Endodermal cell (in vitro differentiated cells): ENCODE data around the gene ETV6. TPM values are rescaled to one million over a fixed set of nuclear protein-coding genes. Genes with fewer than 3 reads are reported as not detected.

Experiments
- DNase-seq: peaks from one replicate; pipeline ENCODE4 v3.0.0-alpha.2; 2017
- H3K27ac ChIP-seq: 2 replicates; pipeline ENCODE4 v1.5.1; 2013; ENCODE audit warnings: mild to moderate bottlenecking, low read depth, low read length, moderate library complexity
- H3K27me3 ChIP-seq: 2 replicates; pipeline ENCODE4 v1.6.1; 2013; ENCODE audit warnings: mild to moderate bottlenecking, low read length, moderate library complexity; ENCODE audit not compliant: insufficient read depth, control insufficient read depth, poor library complexity, severe bottlenecking
- H3K36me3 ChIP-seq: 2 replicates; pipeline ENCODE4 v1.7.0; 2013; ENCODE audit warnings: mild to moderate bottlenecking, low read length, moderate library complexity; ENCODE audit not compliant: control insufficient read depth, insufficient read depth
- H3K4me1 ChIP-seq: one replicate; pipeline ENCODE4 v1.7.0; 2013; ENCODE audit warnings: low read length; ENCODE audit not compliant: control insufficient read depth, insufficient read depth
- H3K4me3 ChIP-seq: 2 replicates; pipeline ENCODE4 v1.5.1; 2013; ENCODE audit warnings: mild to moderate bottlenecking, low read length, moderate library complexity
- H3K9ac ChIP-seq: 2 replicates; pipeline ENCODE4 v1.6.1; 2013; ENCODE audit warnings: mild to moderate bottlenecking, low read length, moderate library complexity; ENCODE audit not compliant: poor library complexity, severe bottlenecking; ENCODE audit errors: extremely low read depth
- H3K9me3 ChIP-seq: 2 replicates; pipeline ENCODE4 v1.6.1; 2013; ENCODE audit warnings: mild to moderate bottlenecking, low read length, moderate library complexity; ENCODE audit not compliant: control insufficient read depth
- H3K27ac Mint-ChIP-seq: 2 replicates; pipeline ENCODE4 v1.8.0; 2020; ENCODE audit warnings: mixed read lengths
- H3K27me3 Mint-ChIP-seq: 2 replicates; pipeline ENCODE4 v1.8.0; 2021; ENCODE audit warnings: mild to moderate bottlenecking, mixed read lengths; ENCODE audit not compliant: insufficient read depth
- H3K36me3 Mint-ChIP-seq: 2 replicates; pipeline ENCODE4 v1.8.0; 2020; ENCODE audit warnings: low read depth, mixed read lengths
- H3K4me1 Mint-ChIP-seq: 2 replicates; pipeline ENCODE4 v1.8.0; 2020; ENCODE audit warnings: mixed read lengths
- H3K4me3 Mint-ChIP-seq: 2 replicates; pipeline ENCODE4 v1.8.0; 2020; ENCODE audit warnings: mild to moderate bottlenecking, moderate library complexity, mixed read lengths
- H3K9me3 Mint-ChIP-seq: 2 replicates; pipeline ENCODE4 v1.8.0; 2020; ENCODE audit warnings: mild to moderate bottlenecking, mixed read lengths
- WGBS, 2 experiments: methylation state at CpG; one replicate each; pipeline versions ENCODE4 v1.1.5 to v1.1.7; 2013; ENCODE audit warnings: missing lambda C conversion rate in 2 of 2, mixed read lengths in 1 of 2; ENCODE audit not compliant: insufficient coverage in 1 of 2, insufficient read length in 1 of 2; 5-methylcytosine and 5-hydroxymethylcytosine counted together
- total RNA-seq, 2 donors: library from RNA; stranded (reverse); fragmentation: NEBNext Ultra II Directional in 1 of 2; extraction: Animal tissue kit (Norgen Biotek cat#: 25700) in 1 of 2; gene quantifications; 2 replicates in 1 of 2; 3 replicates in 1 of 2; pipeline ENCODE4 v1.2.1, GENCODE V29; 2021
- TF ChIP-seq, protein P1 (sequence below): fragments of 200-600 bp; sonication (generic); conservative IDR thresholded peaks from 2 replicates; pipeline ENCODE4 v1.5.0; 2021; ENCODE audit warnings: antibody characterized with exemption, mild to moderate bottlenecking

Gene ETV6
- total RNA-seq, 2 donors from 2014 or later, result 9.3 to 22.1 TPM

- Mint-ChIP-seq H3K4me3 (no peak overlapping the region), H3K4me1 (peaks cover 16% of the 10 kb centered on the region), H3K9me3 (no peaks in the 10 kb centered on the region), H3K36me3 (peaks cover 13% of the 10 kb centered on the region), H3K27me3 (no peaks in the 10 kb centered on the region), H3K27ac (no peak overlapping the region)
- TF ChIP-seq, protein P1, sequence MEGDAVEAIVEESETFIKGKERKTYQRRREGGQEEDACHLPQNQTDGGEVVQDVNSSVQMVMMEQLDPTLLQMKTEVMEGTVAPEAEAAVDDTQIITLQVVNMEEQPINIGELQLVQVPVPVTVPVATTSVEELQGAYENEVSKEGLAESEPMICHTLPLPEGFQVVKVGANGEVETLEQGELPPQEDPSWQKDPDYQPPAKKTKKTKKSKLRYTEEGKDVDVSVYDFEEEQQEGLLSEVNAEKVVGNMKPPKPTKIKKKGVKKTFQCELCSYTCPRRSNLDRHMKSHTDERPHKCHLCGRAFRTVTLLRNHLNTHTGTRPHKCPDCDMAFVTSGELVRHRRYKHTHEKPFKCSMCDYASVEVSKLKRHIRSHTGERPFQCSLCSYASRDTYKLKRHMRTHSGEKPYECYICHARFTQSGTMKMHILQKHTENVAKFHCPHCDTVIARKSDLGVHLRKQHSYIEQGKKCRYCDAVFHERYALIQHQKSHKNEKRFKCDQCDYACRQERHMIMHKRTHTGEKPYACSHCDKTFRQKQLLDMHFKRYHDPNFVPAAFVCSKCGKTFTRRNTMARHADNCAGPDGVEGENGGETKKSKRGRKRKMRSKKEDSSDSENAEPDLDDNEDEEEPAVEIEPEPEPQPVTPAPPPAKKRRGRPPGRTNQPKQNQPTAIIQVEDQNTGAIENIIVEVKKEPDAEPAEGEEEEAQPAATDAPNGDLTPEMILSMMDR, result no peak
- Histone ChIP-seq H3K27me3 (no peaks in the 10 kb centered on the region), H3K9me3 (no peaks in the 10 kb centered on the region), H3K4me1 (peaks cover 4% of the 10 kb centered on the region), H3K36me3 (peaks cover 5% of the 10 kb centered on the region), H3K4me3 (no peak overlapping the region), H3K27ac (no peak overlapping the region), H3K9ac (no peak overlapping the region)
- WGBS, 2 experiments, result 83 to 91% methylated on average over 1 to 4 of the region's 4 CpGs
- no peak for DNase-seq
Measured at GRCh38 chr12:11846488-11846887, 197.0 kb downstream of the ETV6 start.

- Histone ChIP-seq H3K9ac (no peak overlapping the region), H3K36me3 (peaks cover 5% of the 10 kb centered on the region), H3K4me1 (peaks cover 5% of the 10 kb centered on the region), H3K4me3 (no peak overlapping the region), H3K27me3 (no peaks in the 10 kb centered on the region), H3K9me3 (no peaks in the 10 kb centered on the region), H3K27ac (no peak overlapping the region)
- Mint-ChIP-seq H3K9me3 (no peaks in the 10 kb centered on the region), H3K27ac (no peak overlapping the region), H3K4me1 (peaks cover 26% of the 10 kb centered on the region), H3K36me3 (peaks cover 6% of the 10 kb centered on the region), H3K4me3 (no peak overlapping the region), H3K27me3 (no peaks in the 10 kb centered on the region)
- TF ChIP-seq, protein P1, result no peak
- 89 to 93% methylated on average over 1 of the region's 1 CpG for WGBS, 2 experiments
- DNase-seq, result peak; percentile 55
Measured at GRCh38 chr12:11847539-11847938, 198.1 kb downstream of the ETV6 start.

- Histone ChIP-seq H3K4me3 (no peak overlapping the region), H3K9ac (no peak overlapping the region), H3K27me3 (no peaks in the 10 kb centered on the region), H3K27ac (no peak overlapping the region), H3K36me3 (peaks cover 12% of the 10 kb centered on the region), H3K4me1 (peaks cover 5% of the 10 kb centered on the region), H3K9me3 (no peaks in the 10 kb centered on the region)
- peaks cover 30% of the 10 kb centered on the region for H3K4me1 Mint-ChIP-seq
- TF ChIP-seq, protein P1, result no peak
- WGBS, 2 experiments, result 86 to 94% methylated on average over 12 to 19 of the region's 19 CpGs
- no peak overlapping the region for H3K4me3 Mint-ChIP-seq
- no peak overlapping the region for H3K27ac Mint-ChIP-seq
- H3K9me3 Mint-ChIP-seq, result no peaks in the 10 kb centered on the region
- H3K36me3 Mint-ChIP-seq, result peaks cover 8% of the 10 kb centered on the region
- DNase-seq, result peak; percentile 45
- H3K27me3 Mint-ChIP-seq, result no peaks in the 10 kb centered on the region
Measured at GRCh38 chr12:11849757-11850504, 200.5 kb downstream of the ETV6 start.
